Neural cell (in vitro differentiated cells): ENCODE measurements around the gene PIKFYVE.
"Not testable (repeated sequence)": the region's sequence is repeated elsewhere in the genome, so short reads cannot be mapped to it uniquely, and the experiment has no call there.

Experiments used
- EZH2 ChIP-seq: fragments of 200-600, 300-800 bp; shearing (Covaris generic), sonication (generic); IDR thresholded peaks from 2 replicates; pipeline ENCODE4 v1.6.1; 2014; ENCODE audit warnings: antibody characterized with exemption, low read length, borderline replicate concordance, mild to moderate bottlenecking; ENCODE audit not compliant: insufficient read depth, poor library complexity, severe bottlenecking
- RAD21 ChIP-seq: fragments of 450-650 bp; conservative IDR thresholded peaks from 2 replicates; pipeline ENCODE4 v1.6.1; 2014; ENCODE audit warnings: antibody characterized with exemption, mild to moderate bottlenecking, moderate library complexity
- SMC3 ChIP-seq: fragments of 450-650 bp; conservative IDR thresholded peaks from 2 replicates; pipeline ENCODE4 v1.6.1; 2014; ENCODE audit warnings: antibody characterized with exemption, mild to moderate bottlenecking, moderate library complexity; ENCODE audit not compliant: poor library complexity
- TAF1 ChIP-seq: IDR thresholded peaks from 2 replicates; pipeline ENCODE4 v1.6.1; 2012; ENCODE audit warnings: low read depth
- TF ChIP-seq, protein P1 (sequence below): fragments of 450-650 bp; IDR thresholded peaks from 2 replicates; pipeline ENCODE4 v1.5.1; 2014; ENCODE audit warnings: antibody characterized with exemption, mild to moderate bottlenecking, moderate library complexity; ENCODE audit not compliant: poor library complexity, severe bottlenecking
- TF ChIP-seq, protein P2 (sequence below): IDR thresholded peaks from 2 replicates; pipeline ENCODE4 v1.6.1; 2012; ENCODE audit warnings: borderline replicate concordance

DNA sequence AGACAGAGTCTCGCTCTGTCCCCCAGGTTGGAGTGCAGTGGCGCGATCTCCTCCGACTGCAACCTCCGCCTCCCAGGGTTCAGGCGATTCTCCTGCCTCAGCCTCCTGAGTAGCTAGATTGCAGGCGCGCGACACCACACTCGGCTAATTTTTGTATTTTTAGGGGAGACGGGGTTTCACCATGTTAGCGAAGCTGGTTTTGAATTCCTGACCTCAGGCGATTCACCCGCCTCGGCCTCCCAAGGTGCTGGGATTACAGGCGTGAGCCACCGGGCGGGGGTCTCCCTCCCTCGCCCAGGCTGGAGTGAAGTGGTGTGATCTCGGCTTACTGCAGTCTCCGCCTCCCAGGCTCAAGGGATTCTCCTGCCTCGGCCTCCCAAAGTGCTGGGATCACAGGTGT is 1.5 kb downstream of the PIKFYVE start:
- TF ChIP-seq, protein P1, sequence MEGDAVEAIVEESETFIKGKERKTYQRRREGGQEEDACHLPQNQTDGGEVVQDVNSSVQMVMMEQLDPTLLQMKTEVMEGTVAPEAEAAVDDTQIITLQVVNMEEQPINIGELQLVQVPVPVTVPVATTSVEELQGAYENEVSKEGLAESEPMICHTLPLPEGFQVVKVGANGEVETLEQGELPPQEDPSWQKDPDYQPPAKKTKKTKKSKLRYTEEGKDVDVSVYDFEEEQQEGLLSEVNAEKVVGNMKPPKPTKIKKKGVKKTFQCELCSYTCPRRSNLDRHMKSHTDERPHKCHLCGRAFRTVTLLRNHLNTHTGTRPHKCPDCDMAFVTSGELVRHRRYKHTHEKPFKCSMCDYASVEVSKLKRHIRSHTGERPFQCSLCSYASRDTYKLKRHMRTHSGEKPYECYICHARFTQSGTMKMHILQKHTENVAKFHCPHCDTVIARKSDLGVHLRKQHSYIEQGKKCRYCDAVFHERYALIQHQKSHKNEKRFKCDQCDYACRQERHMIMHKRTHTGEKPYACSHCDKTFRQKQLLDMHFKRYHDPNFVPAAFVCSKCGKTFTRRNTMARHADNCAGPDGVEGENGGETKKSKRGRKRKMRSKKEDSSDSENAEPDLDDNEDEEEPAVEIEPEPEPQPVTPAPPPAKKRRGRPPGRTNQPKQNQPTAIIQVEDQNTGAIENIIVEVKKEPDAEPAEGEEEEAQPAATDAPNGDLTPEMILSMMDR = not testable (repeated sequence)
- TF ChIP-seq EZH2, RAD21, TAF1, SMC3: not testable (repeated sequence)
- TF ChIP-seq, protein P2, sequence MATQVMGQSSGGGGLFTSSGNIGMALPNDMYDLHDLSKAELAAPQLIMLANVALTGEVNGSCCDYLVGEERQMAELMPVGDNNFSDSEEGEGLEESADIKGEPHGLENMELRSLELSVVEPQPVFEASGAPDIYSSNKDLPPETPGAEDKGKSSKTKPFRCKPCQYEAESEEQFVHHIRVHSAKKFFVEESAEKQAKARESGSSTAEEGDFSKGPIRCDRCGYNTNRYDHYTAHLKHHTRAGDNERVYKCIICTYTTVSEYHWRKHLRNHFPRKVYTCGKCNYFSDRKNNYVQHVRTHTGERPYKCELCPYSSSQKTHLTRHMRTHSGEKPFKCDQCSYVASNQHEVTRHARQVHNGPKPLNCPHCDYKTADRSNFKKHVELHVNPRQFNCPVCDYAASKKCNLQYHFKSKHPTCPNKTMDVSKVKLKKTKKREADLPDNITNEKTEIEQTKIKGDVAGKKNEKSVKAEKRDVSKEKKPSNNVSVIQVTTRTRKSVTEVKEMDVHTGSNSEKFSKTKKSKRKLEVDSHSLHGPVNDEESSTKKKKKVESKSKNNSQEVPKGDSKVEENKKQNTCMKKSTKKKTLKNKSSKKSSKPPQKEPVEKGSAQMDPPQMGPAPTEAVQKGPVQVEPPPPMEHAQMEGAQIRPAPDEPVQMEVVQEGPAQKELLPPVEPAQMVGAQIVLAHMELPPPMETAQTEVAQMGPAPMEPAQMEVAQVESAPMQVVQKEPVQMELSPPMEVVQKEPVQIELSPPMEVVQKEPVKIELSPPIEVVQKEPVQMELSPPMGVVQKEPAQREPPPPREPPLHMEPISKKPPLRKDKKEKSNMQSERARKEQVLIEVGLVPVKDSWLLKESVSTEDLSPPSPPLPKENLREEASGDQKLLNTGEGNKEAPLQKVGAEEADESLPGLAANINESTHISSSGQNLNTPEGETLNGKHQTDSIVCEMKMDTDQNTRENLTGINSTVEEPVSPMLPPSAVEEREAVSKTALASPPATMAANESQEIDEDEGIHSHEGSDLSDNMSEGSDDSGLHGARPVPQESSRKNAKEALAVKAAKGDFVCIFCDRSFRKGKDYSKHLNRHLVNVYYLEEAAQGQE = not testable (repeated sequence)
